ENCODE measurements around the gene CIB2. TPM values are rescaled to one million over a fixed set of nuclear protein-coding genes. Genes with fewer than 3 reads are reported as not detected.

The CIB2 gene
- total RNA-seq, 1 donor from 2014 or later: 16.4 TPM

DNA sequence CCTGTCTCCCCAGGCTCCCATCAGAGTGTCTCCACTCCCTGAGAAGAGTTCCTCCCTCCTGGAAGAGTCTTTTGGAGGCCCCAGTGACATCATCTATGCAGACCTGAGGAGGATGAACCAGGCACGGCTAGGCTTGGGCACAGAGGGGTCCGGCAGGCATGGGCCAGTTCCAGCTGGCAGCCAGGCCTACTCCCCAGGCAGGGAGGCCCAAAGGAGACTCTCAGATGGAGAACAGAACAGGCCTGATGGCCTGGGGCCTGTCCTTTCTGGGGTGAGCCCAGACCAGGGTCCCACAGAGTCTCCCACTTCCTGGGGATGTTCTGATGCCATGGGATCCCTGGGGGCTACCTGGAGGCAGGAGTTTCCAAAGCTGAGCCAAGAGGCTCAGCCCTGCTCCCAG lies 30.4 kb downstream of the CIB2 start:
- Mint-ChIP-seq H3K4me1 (ENCODE audit: unreplicated experiment) (peaks cover 12% of the 10 kb centered on the region), H3K27ac (ENCODE audit: unreplicated experiment) (no peak overlapping the region), H3K4me3 (ENCODE audit: unreplicated experiment) (no peak overlapping the region)

DNA sequence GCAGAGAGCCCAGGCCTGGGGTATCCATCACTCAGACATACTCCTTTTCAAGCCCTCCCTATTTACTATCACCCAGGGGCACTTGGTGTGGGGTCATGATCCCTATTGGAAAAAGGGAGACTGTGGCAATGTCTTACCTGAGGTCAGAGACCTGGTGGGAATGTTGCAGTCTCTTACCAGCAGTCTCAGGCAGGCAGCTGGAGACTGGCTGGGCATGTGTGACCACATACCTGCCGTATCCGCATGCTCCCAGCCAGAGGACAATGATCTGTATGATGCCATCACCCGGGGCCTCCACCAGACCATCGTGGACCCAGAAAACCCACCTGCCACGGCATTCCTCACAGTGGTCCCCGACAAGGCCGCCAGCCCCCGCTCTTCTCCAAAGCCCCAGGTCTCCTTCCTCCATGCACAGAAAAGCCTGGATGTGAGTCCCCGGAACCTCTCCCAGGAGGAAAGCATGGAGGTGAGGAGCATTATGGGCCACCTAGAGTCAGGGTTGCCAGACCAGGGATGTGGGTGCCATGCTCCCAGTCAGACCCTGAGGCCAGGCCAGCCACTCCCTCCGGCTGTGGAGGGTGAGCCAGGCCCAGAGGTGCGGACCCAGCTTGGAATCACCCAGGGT lies 33.0 kb downstream of the CIB2 start:
- Mint-ChIP-seq H3K27me3 (ENCODE audit: unreplicated experiment) (no peaks in the 10 kb centered on the region), H3K9me3 (ENCODE audit: unreplicated experiment) (no peaks in the 10 kb centered on the region), H3K36me3 (ENCODE audit: low read depth, unreplicated experiment) (no peaks in the 10 kb centered on the region), H3K27ac (ENCODE audit: unreplicated experiment) (no peak overlapping the region), H3K4me1 (ENCODE audit: unreplicated experiment) (no peaks in the 10 kb centered on the region), H3K4me3 (ENCODE audit: unreplicated experiment) (no peak overlapping the region)
- TF ChIP-seq, protein P1, sequence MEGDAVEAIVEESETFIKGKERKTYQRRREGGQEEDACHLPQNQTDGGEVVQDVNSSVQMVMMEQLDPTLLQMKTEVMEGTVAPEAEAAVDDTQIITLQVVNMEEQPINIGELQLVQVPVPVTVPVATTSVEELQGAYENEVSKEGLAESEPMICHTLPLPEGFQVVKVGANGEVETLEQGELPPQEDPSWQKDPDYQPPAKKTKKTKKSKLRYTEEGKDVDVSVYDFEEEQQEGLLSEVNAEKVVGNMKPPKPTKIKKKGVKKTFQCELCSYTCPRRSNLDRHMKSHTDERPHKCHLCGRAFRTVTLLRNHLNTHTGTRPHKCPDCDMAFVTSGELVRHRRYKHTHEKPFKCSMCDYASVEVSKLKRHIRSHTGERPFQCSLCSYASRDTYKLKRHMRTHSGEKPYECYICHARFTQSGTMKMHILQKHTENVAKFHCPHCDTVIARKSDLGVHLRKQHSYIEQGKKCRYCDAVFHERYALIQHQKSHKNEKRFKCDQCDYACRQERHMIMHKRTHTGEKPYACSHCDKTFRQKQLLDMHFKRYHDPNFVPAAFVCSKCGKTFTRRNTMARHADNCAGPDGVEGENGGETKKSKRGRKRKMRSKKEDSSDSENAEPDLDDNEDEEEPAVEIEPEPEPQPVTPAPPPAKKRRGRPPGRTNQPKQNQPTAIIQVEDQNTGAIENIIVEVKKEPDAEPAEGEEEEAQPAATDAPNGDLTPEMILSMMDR (IDR thresholded peaks at IDR 0.05; ENCODE audit: unreplicated experiment): no peak
- DNase-seq (ENCODE audit: low spot score): no peak

More for the DNA sequence above, 30.4 kb downstream of the CIB2 start:
- TF ChIP-seq, protein P1 (IDR thresholded peaks at IDR 0.05; ENCODE audit: unreplicated experiment): no peak
- no peak for DNase-seq (ENCODE audit: low spot score)
- no peaks in the 10 kb centered on the region for H3K9me3 Mint-ChIP-seq (ENCODE audit: unreplicated experiment)
- peaks cover 4% of the 10 kb centered on the region for H3K27me3 Mint-ChIP-seq (ENCODE audit: unreplicated experiment)
- no peaks in the 10 kb centered on the region for H3K36me3 Mint-ChIP-seq (ENCODE audit: low read depth, unreplicated experiment)

DNA sequence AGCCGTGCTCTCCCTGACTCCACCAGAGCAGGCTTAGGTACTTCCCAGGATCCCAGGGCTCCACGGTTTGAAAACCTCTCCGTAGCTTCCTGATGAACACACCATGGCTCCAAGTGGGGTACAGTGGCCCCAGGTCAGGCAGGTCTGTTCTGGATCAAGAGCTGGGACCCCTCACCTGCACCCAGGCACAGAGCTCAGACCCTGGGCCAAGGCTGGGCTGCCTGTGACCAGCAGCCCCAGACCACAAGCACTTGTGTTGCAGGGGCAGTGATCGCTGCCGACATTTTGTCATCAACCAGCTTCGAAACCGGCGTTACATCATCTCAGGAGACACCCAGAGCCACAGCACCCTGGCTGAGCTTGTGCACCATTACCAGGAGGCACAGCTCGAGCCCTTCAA lies 33.6 kb downstream of the CIB2 start:
- no peak overlapping the region for H3K4me3 Mint-ChIP-seq (ENCODE audit: unreplicated experiment)
- H3K36me3 Mint-ChIP-seq (ENCODE audit: low read depth, unreplicated experiment): no peaks in the 10 kb centered on the region
- H3K27me3 Mint-ChIP-seq (ENCODE audit: unreplicated experiment): peaks cover 1% of the 10 kb centered on the region
- no peaks in the 10 kb centered on the region for H3K4me1 Mint-ChIP-seq (ENCODE audit: unreplicated experiment)
- no peaks in the 10 kb centered on the region for H3K9me3 Mint-ChIP-seq (ENCODE audit: unreplicated experiment)
- no peak overlapping the region for H3K27ac Mint-ChIP-seq (ENCODE audit: unreplicated experiment)
- TF ChIP-seq, protein P1 (IDR thresholded peaks at IDR 0.05; ENCODE audit: unreplicated experiment): no peak
- DNase-seq (ENCODE audit: low spot score): no peak

DNA sequence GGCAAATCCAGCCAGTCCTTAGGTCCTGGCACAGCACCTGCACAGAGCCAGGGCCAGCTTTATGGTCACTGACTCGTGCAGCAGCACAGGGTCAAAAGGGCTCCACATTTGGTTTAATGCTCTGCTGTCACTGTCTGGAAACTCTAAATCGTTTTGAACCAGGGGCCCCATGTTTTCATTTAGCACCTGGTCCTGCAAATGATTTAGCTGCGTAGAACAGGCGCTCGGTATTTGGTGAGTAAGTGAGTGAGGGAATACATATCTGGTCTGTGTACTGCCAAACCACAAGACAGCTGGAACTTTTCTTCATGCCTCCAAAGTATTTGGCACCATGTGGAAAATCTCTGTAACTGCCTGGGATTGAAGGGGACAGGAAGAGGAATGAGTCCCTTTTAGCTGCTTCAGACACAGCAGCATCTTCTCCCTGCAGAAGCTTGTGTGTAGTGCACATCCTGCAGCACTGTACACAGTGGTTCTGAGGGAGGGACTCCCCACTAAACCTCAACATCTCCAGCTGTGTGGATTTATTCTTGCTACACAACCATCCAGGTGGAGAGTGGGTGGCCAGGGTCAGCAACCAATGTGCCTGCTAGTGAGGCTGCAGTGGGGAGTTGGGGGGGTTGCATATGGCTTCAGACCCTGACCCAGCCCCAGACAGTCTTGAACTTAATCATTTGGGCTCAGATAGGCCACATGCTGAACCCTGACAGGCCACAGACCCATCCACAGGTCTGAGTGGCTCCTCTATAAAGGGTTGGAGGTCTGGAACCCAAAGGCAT lies 37.8 kb downstream of the CIB2 start:
- TF ChIP-seq, protein P1 (IDR thresholded peaks at IDR 0.05; ENCODE audit: unreplicated experiment): no peak
- H3K27me3 Mint-ChIP-seq (ENCODE audit: unreplicated experiment): peaks cover 1% of the 10 kb centered on the region
- no peak overlapping the region for H3K4me3 Mint-ChIP-seq (ENCODE audit: unreplicated experiment)
- H3K27ac Mint-ChIP-seq (ENCODE audit: unreplicated experiment): no peak overlapping the region
- H3K36me3 Mint-ChIP-seq (ENCODE audit: low read depth, unreplicated experiment): peaks cover 4% of the 10 kb centered on the region
- no peaks in the 10 kb centered on the region for H3K9me3 Mint-ChIP-seq (ENCODE audit: unreplicated experiment)
- DNase-seq (ENCODE audit: low spot score): no peak
- H3K4me1 Mint-ChIP-seq (ENCODE audit: unreplicated experiment): no peaks in the 10 kb centered on the region
